GM12872 (cell line): ENCODE measurements around the gene CMTM5.

Experiments
- CTCF ChIP-seq: IDR thresholded peaks from 3 replicates; pipeline ENCODE4 v1.5.1; 2011; ENCODE audit warnings: low read depth, mild to moderate bottlenecking, low read length, moderate library complexity; ENCODE audit not compliant: insufficient read depth

Gene CMTM5

DNA sequence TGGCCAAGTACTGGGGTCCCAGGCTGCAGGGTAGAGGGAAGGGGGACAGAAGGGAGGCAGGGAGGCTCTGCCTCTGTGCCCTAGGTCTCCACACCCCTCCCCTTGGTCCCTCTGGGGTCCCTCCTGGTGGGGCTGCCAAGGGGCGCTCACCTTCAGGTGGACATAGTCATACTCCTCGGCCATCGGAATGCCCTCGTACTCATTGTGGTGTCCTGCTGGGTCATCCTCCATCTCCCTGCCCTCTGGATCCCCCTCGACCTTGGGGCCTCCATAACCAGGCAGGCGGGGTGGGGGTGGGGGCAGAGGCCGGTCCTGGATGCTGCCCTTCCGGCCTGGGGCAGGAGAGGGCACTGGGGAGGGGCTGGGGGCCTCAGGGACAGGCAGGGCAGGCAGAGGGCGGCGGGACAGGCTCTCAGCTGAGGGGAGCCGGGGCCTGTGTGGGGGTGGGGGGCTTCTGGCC, 17.6 kb upstream of the CMTM5 start:
- TF ChIP-seq CTCF = no peak

- no peak for TF ChIP-seq CTCF
These were observed 17.0 kb upstream of the CMTM5 start for GRCh38 chr14:23359722-23360447.

GRCh38 chr14:23360496-23360895, 16.4 kb upstream of the CMTM5 start:
- no peak for TF ChIP-seq CTCF

GRCh38 chr14:23361320-23361719, 15.5 kb upstream of the CMTM5 start:
- TF ChIP-seq CTCF = no peak

DNA sequence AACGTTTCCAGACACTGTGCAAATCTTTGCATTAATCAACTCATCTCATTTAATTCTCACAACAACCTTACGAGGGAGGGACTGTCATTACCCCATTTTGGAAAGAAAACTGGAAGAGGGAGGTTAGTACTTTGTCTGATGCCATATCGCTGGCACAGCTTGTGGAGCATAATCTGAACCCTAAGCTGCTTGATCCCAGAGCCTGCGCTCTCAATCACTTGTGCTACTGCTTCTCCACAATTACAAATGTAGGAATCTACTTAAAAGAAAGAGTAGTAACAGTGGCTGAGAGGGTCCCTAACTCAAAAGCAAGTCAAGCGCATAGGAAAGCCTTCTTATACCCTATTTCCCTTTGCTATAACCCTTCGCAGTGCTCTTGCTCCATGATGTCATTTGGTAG, 15.1 kb upstream of the CMTM5 start:
- no peak for TF ChIP-seq CTCF

- no peak for TF ChIP-seq CTCF
These were observed 14.6 kb upstream of the CMTM5 start for GRCh38 chr14:23362200-23362599.

- TF ChIP-seq CTCF = no peak
These were observed 12.4 kb upstream of the CMTM5 start for GRCh38 chr14:23364164-23365035.
